Stimulated activated CD4-positive, alpha-beta T cell treated with anti-CD3 and anti-CD28 coated beads, TNF-alpha, amount 100 ng/mL, for 48 hours (primary cell): ENCODE results near the gene TMEM131.
A peak's percentile ranks its signal among the peaks of the same experiment; 100 is the strongest.

Experiments
- DNase-seq, 3 donors: peaks; one replicate each; pipeline ENCODE4 v3.0.0-alpha.2; 2020; ENCODE audit warnings: low read depth in 3 of 3

TMEM131 gene

DNA sequence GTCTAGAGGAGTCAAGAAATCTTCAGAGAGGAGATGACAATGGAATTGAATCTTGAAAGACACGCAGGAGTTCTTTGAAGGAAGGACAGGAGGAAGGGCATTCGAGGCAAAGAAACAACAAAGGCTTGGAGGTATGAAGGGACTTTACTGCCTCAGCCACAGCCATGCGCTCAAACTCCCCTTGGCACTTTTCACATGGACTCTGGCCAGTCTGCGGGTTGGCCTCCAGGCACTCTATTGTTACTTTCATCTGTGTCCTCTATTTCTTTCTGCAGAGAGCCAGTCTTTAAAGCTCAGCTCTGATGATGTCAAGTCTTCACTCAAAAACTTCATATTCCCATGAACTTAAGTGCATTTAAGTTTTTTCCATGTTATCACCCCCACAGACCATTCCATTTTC, 186.9 kb downstream of the TMEM131 start:
- DNase-seq = no peak

DNA sequence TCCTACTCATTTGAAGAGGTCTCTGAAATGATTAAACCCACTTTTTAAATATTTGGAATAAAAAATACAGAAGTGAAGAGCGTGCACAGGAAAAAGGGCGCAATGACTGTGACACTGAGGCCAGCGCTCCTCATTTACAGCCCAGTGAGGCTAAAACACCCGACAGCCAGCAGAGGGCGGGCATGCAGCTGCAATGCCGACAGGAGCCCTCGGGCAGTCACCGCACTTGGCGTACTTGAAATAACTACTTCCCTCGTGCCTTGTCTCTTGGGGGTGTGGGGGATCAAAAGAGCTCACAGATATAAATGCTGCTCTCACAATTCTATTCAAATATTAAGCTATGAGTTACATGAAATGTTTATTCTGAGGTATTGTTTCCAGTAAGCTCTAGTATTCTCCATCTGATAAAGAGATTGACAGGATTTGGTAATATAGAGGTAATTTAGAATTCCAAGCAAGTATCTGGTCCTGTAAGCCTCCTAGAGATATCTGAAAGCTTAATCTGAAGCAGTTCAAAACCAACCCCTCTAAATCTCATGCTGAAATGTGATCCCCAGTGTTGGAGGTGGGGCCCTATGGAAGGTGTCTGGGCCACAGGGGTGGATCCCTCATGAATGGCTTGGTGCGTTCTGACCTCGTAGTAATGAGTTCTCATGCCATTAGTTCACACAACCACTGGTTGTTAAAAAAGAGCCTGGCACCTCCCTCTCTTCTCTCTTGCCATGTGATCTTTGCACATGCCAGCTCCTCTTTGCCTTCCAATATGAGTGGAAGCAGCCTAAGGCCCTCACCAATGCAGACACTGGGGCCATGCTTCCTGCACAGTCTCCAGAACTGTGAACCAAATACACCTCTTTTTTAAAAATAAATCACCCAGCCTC, 188.8 kb downstream of the TMEM131 start:
- peak; percentile 60 to 79 (median 66) for DNase-seq

DNA sequence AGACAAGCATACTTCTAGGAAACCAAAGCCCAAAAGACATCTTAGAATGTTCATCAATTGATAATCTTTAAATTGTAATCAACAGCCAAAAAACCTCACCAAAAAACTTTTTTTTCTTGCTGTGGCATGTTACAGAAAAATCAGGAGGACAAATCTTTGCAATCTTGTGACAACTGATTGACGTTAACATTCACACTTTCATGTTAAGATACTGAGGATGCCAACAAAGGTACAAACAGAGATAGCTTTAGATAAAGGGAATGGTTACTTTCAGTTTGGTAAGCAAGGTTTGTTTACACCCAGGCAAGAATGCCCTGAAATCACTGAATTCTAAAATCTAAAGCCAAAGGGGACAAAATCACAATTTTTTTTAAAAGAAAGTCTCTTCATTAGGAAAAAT, 190.0 kb downstream of the TMEM131 start:
- no peak for DNase-seq

DNA sequence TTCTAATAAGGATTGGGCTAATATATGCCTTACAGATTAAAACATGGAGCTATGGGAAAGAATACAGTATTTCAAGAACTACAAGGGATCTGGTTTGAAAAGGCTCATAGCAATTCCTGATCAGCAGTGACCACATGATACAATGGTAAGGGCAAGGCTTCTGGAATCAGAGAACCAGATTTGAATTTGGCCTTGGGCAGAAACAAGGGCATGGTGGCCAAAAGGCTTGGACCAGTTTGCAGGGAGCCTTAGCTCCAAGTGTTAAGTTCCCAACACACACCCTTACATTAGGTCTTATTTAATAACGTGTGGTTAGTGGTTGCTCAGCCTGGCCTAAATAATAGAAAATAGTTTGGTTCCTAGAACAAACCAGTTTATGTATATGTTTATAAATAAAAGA, 194.7 kb downstream of the TMEM131 start:
- no peak for DNase-seq

DNA sequence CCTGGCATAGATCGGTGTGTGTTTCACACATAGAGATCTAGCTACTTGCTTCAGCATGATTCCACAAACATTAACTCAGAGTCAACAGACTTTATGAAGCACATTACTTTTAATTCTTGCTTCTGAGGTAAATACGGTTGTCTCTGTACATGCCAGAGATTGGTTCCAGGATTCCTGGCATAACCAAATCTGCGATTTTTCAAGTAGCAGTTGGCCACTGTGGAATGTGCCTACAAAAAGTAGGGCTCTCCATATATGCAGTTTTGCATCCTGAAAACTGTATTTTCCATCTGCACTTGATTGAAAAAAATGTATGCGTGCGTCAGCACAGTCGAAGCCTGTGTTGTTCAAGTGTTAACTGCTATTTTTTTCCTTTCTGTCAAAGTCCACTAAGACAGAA, 197.3 kb downstream of the TMEM131 start:
- DNase-seq = no peak

DNA sequence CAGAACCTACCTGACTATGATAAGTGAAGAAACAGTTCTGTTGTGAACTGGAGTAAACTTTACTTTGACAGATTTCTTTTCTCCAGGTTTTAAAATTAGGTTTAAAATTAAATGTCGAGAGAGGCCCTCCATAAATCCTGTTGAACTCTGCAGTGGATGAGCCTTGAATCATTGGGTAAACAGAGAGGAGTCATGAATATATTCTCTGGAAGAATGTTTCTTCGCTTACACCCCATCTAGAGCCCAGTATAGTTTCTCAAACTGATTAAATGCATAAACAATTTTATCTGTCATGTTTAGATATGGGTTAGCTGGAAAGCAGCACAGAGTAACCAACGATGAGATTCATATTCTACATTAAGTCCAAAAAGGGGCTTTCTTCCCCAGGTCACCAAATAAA, 198.4 kb downstream of the TMEM131 start:
- DNase-seq = no peak

DNA sequence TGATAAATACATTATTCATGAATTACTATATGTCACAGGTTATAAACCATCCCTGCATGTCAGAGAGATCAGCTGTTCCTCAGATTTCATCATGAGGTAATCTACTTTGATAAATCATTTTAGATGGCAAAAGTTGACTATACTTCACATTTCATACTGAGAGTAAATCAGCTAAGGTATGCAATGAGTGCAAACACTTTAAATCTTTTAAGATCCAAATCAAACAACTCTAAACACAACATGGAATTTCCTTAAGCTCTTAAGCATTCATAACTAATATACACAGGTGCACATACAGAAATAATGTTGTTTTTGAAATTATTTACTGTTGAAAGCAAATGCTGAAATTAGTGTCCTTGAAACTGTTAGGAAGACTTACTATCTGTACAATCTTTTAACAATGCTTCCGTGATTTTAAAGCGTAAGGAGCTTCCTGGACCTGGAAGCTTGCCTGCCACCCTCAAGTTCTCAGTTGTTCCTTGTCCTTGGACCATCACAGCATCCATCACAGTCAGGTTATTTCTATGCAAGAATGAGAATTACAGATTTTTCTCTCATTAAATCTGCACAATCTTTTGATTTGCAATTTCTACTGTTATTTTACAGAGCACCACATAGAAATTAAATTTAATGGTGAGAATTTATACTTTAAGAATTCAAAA, 199.2 kb downstream of the TMEM131 start:
- DNase-seq = no peak

DNA sequence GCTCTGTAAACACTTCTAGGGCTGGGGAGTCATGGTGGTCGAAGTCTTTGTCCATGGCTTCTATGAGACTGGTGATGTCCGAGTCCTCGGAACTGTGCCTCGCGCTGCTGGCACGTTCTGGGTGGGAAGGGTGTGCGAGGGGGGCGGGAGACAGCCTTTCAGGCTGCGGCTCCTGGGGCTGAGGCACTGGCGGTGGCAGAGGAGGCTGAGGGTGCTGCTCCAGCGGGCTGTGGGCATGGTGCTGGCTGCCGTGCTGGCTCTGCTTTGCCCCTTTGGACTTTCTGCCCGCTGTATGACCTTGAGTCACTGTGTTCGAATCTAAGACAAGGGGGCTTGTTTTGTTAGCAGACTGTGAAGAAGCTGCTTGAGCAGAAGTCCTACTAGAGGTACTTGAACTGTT, 203.3 kb downstream of the TMEM131 start:
- DNase-seq = no peak

DNA sequence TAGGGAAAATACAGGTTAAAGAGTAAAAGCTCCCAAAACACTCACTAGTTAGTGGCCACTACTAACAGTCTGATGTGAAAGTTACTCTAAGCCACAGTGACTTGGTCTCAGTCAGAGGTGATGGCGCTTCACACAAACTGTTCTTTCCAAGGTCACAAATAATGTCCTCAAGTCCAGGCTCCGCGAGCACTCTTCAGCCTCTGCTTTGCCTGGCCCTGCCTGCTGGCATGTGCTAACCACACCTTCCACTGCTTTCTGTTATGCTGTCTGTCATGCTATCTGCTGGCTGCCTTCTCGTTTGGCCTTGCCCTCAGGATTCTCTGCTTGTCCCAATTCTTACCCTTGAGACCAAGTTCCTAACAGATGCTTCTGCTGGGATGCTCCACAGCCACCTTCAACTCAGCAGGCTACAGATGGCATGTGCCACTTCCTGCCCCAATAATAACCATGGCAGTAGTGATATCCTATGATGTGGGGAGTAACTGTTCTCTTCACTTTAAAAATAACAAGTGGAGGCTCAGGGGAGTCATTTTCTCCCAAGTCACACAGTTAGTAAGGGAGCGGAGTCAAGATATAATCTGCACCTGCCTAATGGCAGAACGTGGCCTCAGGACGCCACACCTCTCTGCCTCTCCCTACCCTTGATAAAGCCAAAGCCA, 206.6 kb downstream of the TMEM131 start:
- no peak for DNase-seq

DNA sequence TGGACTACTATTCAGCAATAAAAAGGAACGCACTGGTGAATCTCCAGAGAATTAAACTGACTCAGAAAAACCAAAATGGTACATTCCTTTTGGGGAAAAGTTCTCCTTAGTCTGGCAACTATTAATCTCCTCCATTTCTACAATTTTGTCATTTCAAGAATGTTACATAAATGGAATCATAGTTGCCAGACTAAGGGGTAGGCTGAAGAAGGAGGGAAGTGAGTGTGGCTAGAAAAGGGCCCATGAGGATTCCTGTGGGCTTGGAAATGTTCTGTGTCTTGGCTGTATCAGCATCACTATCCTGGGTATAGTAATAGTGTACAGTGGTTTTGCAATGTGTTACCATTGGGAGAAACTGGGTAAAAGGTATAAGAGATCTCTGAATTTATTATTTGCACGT, 209.9 kb downstream of the TMEM131 start:
- DNase-seq = no peak

DNA sequence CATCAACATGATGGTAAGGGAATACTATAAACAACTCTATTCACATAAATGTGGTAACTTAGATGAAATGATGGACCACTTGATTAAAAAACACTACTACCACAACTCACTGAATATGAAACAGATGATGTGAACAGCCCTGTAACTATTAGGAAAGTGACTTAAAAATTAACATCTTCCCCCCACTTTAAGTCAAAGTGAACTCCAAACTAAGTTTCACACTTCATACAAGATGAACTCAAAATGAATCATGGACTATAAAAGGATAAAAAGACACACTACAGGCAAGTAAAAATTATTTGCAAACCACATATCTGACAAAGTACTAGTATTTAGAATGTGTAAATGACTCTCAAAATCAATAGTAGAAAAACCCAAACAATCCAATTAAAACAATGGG, 210.8 kb downstream of the TMEM131 start:
- DNase-seq = no peak

DNA sequence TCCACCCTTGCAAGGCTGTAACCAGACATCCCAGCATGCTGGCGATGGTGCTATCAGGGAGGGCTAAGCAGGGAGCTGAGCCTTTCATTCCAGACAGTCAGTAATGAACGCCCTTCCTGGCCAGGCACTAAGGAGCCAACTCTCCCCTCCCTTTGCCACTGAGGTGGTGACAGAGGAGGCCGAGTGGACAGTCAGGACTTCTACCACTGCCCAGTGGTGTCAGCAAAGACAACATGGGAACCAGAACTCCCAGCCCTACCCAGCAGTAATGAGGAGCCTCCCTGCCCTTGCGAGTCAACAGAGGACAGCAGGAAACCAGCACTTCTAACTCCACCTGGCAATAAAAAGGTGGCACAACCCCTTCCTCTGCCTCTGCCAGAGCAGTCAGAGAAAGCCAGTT, 213.8 kb downstream of the TMEM131 start:
- no peak for DNase-seq

DNA sequence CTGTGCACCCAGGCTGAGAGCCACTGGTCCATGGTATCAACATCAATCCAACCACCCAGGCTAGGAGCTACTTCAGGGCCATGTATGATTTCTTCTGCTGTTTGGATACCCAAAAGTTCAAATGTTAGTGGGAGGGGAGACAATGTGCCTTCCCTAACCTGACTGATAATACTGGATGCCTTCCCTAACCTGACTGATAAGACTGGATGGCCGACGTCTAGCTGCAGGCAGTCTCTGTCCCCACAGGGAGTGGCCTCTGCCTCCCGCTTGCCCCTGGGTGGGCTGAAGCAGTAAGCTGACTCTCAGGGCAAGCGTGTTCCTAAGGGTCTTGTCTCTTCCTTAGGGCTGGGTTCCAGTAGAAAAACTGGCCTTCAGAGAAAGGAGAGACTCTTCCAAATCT, 216.6 kb downstream of the TMEM131 start:
- DNase-seq = no peak

DNA sequence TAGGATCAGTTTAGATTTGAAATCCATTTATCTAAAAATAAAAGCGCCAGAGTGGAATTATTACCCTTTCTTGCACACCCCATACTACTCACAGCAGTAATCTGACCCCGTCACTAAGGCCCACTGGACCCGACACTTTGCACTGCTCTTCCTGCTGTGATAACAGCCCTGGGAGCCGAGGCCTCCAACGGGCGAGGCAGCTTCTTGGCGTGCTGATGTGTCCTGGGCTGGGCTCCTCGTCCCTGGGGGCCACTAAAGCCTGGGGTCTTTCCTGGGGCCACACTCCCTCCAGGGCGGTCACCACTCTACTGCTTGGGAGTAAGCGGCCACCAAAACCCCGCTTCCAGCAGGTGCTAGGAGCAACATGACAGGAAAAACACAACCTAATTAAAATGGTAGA, 220.7 kb downstream of the TMEM131 start:
- DNase-seq = no peak

DNA sequence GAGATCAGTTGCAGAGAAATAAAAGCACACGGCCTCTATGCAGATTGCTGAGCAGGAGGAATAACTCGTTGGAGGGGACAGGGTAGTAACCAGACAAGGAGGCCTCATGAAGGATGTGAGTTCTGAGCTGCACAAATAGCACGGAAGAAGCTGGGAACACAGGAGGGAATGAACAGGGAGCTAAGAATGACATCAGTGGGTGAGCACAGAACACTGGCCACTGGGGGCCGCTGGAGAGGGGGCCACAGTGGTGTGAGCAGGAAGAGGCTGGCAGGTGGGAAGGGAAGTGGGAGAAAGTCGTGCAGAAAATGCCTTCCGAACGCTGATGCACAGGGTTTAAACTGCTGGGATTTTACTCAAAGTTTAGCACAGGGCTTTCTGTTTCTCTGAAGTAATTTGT, 221.3 kb downstream of the TMEM131 start:
- no peak for DNase-seq

DNA sequence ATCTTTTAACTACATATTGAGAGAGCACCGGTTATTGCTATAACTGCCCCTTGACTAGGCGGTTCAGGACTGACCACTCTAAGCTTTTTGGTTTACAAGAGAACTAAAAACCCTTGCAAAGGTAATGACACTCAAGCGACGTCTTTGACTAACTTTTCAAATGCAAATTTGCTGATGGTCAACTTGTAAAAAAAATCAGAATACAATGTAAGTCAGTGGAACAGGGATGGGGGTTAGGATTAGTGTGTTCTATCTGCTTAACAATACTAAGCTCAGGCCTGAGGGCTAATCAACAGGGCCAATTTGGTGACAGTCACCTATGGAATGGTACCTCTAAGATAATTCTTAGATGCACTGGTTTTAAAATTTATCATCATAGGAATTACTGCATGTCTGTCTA, 225.3 kb downstream of the TMEM131 start:
- DNase-seq = no peak

DNA sequence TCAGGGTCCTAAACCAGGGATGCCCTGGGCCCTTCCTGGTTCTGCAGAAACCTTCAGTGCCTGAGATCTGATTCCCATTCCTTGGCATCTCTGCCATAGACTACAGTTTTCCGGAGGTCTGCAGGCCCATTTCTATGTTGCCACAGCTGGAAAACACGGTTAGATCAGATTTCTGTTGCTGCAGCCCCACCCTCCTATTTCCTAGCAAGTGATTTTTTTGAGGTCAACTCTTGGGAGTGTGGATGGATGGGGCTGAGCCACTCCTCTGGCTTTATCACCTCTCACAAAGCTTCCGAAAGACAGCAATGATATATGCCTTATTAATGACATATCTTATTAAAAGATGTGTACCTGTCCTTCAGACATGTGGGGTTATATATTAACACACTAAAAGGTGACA, 226.0 kb downstream of the TMEM131 start:
- DNase-seq = no peak

DNA sequence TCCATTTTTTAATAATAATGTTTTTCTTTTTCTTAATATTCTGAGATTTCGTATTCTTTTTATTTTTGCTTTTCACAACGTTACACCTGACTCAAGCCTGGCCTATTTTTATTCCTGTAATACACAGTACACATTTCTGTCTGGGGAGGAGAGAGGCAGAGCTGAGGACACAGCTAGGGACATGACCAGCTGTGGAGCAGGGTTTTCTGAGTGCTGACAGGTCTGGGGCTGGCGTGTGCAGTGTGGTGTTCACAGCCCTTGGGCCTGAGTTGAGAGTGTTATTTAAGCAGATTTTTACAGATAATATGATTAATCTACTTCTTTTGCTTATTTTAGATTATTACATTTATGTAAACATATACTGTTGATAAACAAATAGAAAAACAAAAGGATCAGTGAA, 226.4 kb downstream of the TMEM131 start:
- DNase-seq = no peak

DNA sequence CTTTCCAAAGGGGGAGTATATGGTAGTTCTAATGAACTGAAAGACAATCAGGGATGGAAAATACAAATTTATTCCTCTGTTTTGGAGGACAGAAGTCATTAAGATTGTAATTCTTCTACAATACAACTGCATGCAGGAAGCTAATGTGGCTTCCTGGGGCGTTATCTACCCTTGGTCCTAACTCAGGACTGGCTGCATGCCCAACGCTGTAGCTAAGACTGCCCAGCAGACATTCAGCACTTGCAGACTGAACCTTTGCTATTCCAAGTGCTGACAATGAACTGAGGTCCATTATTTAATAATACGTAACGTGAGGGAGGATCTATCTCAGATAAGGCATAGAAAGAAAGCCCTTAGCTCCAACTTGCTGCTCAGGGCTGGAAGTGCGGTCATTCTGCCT, 229.2 kb downstream of the TMEM131 start:
- DNase-seq = no peak

DNA sequence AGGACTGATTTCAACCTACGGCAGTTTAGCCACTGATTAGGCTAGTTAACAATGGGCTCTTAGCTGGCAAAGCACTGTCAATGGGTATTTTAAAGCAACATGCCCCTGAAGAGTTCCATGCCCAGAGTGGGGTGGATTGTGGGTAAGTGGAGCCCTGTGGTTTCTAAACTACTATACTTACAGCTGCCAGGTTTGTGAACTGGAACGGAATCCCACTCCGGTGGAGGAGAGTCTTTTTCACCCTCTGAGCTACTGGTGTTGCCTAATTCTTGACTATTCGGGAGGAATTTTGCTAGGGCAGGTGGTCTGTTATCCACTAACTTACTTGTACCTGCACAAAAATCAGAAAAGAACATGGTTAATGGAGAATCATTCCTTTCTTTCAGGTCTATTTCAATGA, 229.8 kb downstream of the TMEM131 start:
- DNase-seq = no peak

DNA sequence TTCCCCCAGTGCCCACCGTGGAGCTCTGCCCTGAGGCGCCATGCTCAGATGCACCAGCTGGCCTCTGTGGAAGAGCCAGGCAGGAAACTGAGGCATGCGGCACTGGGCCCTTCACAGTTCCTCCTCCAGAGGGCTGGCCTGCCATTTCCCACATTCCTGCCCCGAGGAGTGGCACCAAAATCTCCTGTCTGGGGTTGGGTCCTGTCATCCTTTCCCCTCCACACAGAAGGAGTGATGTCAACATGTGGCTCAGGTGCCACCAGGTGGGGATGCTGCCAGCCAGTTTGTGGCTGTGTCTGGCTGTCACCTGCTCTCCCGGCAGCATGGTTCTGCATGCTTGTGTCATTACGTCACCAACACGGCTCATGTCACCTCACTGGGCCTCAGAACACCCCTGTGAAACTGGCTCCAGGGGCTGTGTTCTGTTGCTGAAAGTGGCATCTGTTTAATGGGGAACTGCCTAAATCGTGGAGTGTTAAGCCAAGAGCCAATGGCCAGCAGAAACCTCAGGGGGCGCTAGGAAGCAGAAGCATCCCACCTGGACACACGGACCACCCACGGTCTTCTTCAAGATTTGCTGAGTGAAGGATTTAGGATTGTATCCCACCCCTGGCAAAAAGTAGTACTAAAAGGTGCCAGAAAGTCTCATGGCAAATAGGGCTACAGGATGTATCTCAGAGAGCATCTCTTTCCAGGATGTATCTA, 231.0 kb downstream of the TMEM131 start:
- no peak for DNase-seq

DNA sequence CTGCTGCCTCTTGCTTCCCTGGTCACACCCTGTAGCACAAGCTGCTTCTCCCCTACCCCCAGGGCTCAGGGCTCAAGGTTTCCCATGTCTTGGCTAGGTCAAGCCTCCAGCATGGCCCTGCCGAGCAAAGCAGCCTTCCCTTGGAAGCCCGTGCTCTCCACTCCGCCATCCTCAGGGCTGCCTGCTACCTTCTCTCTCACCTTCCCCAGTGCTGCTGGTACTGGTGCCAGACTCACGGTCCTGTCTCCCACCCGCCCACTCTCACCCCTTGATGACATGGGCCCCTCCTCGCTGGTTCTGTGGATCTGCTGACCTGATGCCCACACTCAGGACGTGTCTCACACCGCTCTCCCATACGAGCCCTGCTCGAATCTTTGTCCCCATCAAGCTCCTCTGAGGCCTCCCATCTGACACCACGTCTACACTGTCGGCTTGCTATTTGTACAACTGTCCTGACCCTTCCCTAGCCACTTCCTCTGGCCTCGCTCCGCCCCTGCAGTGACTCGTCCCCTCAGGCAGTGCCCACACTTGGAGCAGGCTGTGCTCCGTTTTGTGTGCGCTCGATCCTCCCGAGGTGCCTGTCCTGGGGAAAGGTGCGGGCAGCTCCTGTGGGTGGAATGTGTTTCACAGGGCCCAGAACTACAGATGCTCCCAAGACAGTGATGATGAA, 232.4 kb downstream of the TMEM131 start:
- DNase-seq = no peak
